ENCODE measurements around the gene SRD5A1.

Gene SRD5A1

GRCh38 chr5:6636293-6636692 lies 3.1 kb downstream of the SRD5A1 start:
- no peak overlapping the region for H3K4me3 ChIP-seq (ENCODE audit: low read length)
- no peak overlapping the region for H3K27ac ChIP-seq (ENCODE audit: low read length)
- DNase-seq = no peak
- H3K4me1 ChIP-seq (ENCODE audit: low read length) = peaks cover 6% of the 10 kb centered on the region
- 0 out of 2 replicates have a peak, but pooled peaks cover 1% of the 10 kb centered on the region for H3K36me3 ChIP-seq (replicated peaks; ENCODE audit: insufficient read depth, low read length)
- H3K9ac ChIP-seq (ENCODE audit: low read length) = no peak overlapping the region
- TF ChIP-seq, protein P1, sequence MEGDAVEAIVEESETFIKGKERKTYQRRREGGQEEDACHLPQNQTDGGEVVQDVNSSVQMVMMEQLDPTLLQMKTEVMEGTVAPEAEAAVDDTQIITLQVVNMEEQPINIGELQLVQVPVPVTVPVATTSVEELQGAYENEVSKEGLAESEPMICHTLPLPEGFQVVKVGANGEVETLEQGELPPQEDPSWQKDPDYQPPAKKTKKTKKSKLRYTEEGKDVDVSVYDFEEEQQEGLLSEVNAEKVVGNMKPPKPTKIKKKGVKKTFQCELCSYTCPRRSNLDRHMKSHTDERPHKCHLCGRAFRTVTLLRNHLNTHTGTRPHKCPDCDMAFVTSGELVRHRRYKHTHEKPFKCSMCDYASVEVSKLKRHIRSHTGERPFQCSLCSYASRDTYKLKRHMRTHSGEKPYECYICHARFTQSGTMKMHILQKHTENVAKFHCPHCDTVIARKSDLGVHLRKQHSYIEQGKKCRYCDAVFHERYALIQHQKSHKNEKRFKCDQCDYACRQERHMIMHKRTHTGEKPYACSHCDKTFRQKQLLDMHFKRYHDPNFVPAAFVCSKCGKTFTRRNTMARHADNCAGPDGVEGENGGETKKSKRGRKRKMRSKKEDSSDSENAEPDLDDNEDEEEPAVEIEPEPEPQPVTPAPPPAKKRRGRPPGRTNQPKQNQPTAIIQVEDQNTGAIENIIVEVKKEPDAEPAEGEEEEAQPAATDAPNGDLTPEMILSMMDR (IDR thresholded peaks at IDR 0.05; ENCODE audit: low read length) = no peak
- TF ChIP-seq EZH2phosphoT487 (IDR thresholded peaks at IDR 0.05; ENCODE audit: low read length) (no peak), EZH2 (optimal IDR thresholded peaks at IDR 0.05; ENCODE audit: low read depth, low read length) (no peak)
- peaks cover 46% of the 10 kb centered on the region for H3K79me2 ChIP-seq (ENCODE audit: low read length)
- H3K4me2 ChIP-seq (ENCODE audit: low read depth, low read length) = no peak overlapping the region
- no peaks in the 10 kb centered on the region for H3K9me2 ChIP-seq (replicated peaks; ENCODE audit: insufficient read depth, low read length)
- no peaks in the 10 kb centered on the region for H4K20me1 ChIP-seq (ENCODE audit: insufficient read depth, low read length)
- H3K9me3 ChIP-seq (replicated peaks; ENCODE audit: insufficient read depth, low read length) = no peaks in the 10 kb centered on the region
- no peaks in the 10 kb centered on the region for H3K27me3 ChIP-seq (replicated peaks; ENCODE audit: insufficient read depth, low read length)
- no peaks in the 10 kb centered on the region for H3F3A ChIP-seq (ENCODE audit: insufficient read depth, low read length)
- no peak overlapping the region for H2AFZ ChIP-seq (ENCODE audit: low read length)

DNA sequence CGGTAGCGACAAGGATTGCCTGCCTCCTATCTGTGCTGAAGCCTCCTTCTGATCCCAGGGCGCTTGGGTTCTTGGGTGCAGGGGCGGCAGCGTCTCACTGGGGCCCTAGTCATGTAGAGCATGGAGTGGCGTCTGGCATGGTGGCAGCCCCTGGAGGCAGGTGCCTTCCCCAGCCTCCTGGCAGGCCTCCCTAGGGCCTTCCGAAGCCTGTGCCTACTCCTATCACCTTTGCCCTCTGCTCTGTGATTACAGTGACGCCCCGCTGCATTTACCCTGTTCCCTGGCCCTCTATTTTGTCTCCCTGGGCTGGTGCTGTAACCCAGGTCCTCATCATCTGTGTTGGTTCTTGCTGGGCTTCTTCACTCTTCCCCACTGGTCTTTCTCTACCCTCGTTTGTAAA lies 3.8 kb downstream of the SRD5A1 start:
- Histone ChIP-seq H3K36me3 (replicated peaks; ENCODE audit: insufficient read depth, low read length) (no peaks in the 10 kb centered on the region), H4K20me1 (ENCODE audit: insufficient read depth, low read length) (no peaks in the 10 kb centered on the region), H3K4me2 (ENCODE audit: low read depth, low read length) (no peak overlapping the region), H3K79me2 (ENCODE audit: low read length) (peaks cover 44% of the 10 kb centered on the region), H3K4me3 (ENCODE audit: low read length) (no peak overlapping the region), H3K9me3 (replicated peaks; ENCODE audit: insufficient read depth, low read length) (no peaks in the 10 kb centered on the region), H3K9ac (ENCODE audit: low read length) (no peak overlapping the region), H3K27me3 (replicated peaks; ENCODE audit: insufficient read depth, low read length) (no peaks in the 10 kb centered on the region), H3K9me2 (replicated peaks; ENCODE audit: insufficient read depth, low read length) (no peaks in the 10 kb centered on the region), H3K4me1 (ENCODE audit: low read length) (no peaks in the 10 kb centered on the region), H3K27ac (ENCODE audit: low read length) (no peak overlapping the region), H2AFZ (ENCODE audit: low read length) (no peak overlapping the region), H3F3A (ENCODE audit: insufficient read depth, low read length) (no peaks in the 10 kb centered on the region)
- no peak for DNase-seq
- TF ChIP-seq, protein P1 (IDR thresholded peaks at IDR 0.05; ENCODE audit: low read length) = no peak
- TF ChIP-seq EZH2 (optimal IDR thresholded peaks at IDR 0.05; ENCODE audit: low read depth, low read length) (no peak), EZH2phosphoT487 (IDR thresholded peaks at IDR 0.05; ENCODE audit: low read length) (no peak)

- no peaks in the 10 kb centered on the region for H3F3A ChIP-seq (ENCODE audit: insufficient read depth, low read length)
- H3K9me3 ChIP-seq (replicated peaks; ENCODE audit: insufficient read depth, low read length) = no peaks in the 10 kb centered on the region
- no peak overlapping the region for H3K4me2 ChIP-seq (ENCODE audit: low read depth, low read length)
- no peaks in the 10 kb centered on the region for H4K20me1 ChIP-seq (ENCODE audit: insufficient read depth, low read length)
- peaks cover 38% of the 10 kb centered on the region for H3K79me2 ChIP-seq (ENCODE audit: low read length)
- H3K9me2 ChIP-seq (replicated peaks; ENCODE audit: insufficient read depth, low read length) = no peaks in the 10 kb centered on the region
- H2AFZ ChIP-seq (ENCODE audit: low read length) = no peak overlapping the region
- H3K4me3 ChIP-seq (ENCODE audit: low read length) = no peak overlapping the region
- DNase-seq = no peak
- no peak overlapping the region for H3K9ac ChIP-seq (ENCODE audit: low read length)
- H3K36me3 ChIP-seq (replicated peaks; ENCODE audit: insufficient read depth, low read length) = no peaks in the 10 kb centered on the region
- TF ChIP-seq, protein P1 (IDR thresholded peaks at IDR 0.05; ENCODE audit: low read length) = no peak
- TF ChIP-seq EZH2 (optimal IDR thresholded peaks at IDR 0.05; ENCODE audit: low read depth, low read length) = no peak
- no peak for TF ChIP-seq EZH2phosphoT487 (IDR thresholded peaks at IDR 0.05; ENCODE audit: low read length)
- H3K27ac ChIP-seq (ENCODE audit: low read length) = no peak overlapping the region
- H3K4me1 ChIP-seq (ENCODE audit: low read length) = no peaks in the 10 kb centered on the region
- H3K27me3 ChIP-seq (replicated peaks; ENCODE audit: insufficient read depth, low read length) = no peaks in the 10 kb centered on the region
These were observed 4.3 kb downstream of the SRD5A1 start for GRCh38 chr5:6637590-6637989.

Data from MM.1S (cell line).